ENCODE results near the gene CHMP3. TPM values are rescaled to one million over a fixed set of nuclear protein-coding genes. Genes with fewer than 3 reads are reported as not detected.

The CHMP3 gene
- polyA plus RNA-seq, 1 experiment = 107 TPM

GRCh38 chr2:86580560-86580959 lies 17.3 kb upstream of the CHMP3 start:
- no peak overlapping the region for H3K4me3 ChIP-seq (ENCODE audit: low read depth, low read length)
- CTCF ChIA-PET = no interaction called here
- no peak for TF ChIP-seq CTCF (IDR thresholded peaks at IDR 0.05; ENCODE audit: insufficient read depth, low read depth, low read length)

GRCh38 chr2:86577817-86578456 lies 14.7 kb upstream of the CHMP3 start:
- no peak for DNase-seq (ENCODE audit: low read depth)
- TF ChIP-seq CTCF (IDR thresholded peaks at IDR 0.05; ENCODE audit: insufficient read depth, low read depth, low read length) = no peak
- H3K27me3 ChIP-seq (ENCODE audit: control insufficient read depth, insufficient read depth, low read length) = 0 out of 2 replicates have a peak, but pooled peaks cover 1% of the 10 kb centered on the region
- H3K36me3 ChIP-seq (ENCODE audit: control insufficient read depth, insufficient read depth, low read length) = no peaks in the 10 kb centered on the region
- CTCF ChIA-PET = no interaction called here
- POLR2A ChIA-PET = no interaction called here
- no peak overlapping the region for H3K4me3 ChIP-seq (ENCODE audit: low read depth, low read length)

More at GRCh38 chr2:86580560-86580959, 17.3 kb upstream of the CHMP3 start:
- Histone ChIP-seq H3K27me3 (ENCODE audit: control insufficient read depth, insufficient read depth, low read length) (no peaks in the 10 kb centered on the region), H3K36me3 (ENCODE audit: control insufficient read depth, insufficient read depth, low read length) (no peaks in the 10 kb centered on the region)
- no peak for DNase-seq (ENCODE audit: low read depth)
- POLR2A ChIA-PET = no interaction called here

GRCh38 chr2:86570059-86570458 lies 6.8 kb upstream of the CHMP3 start:
- ChIA-PET CTCF (no interaction called here), POLR2A (no interaction called here)
- DNase-seq (ENCODE audit: low read depth) = no peak
- no peaks in the 10 kb centered on the region for H3K36me3 ChIP-seq (ENCODE audit: control insufficient read depth, insufficient read depth, low read length)
- no peak for TF ChIP-seq CTCF (IDR thresholded peaks at IDR 0.05; ENCODE audit: insufficient read depth, low read depth, low read length)
- H3K4me3 ChIP-seq (ENCODE audit: low read depth, low read length) = no peak overlapping the region
- H3K27me3 ChIP-seq (ENCODE audit: control insufficient read depth, insufficient read depth, low read length) = 0 out of 2 replicates have a peak, but pooled peaks cover 1% of the 10 kb centered on the region

GRCh38 chr2:86566821-86567190 lies 3.6 kb upstream of the CHMP3 start:
- CTCF ChIA-PET = no interaction called here
- POLR2A ChIA-PET = no interaction called here
- H3K4me3 ChIP-seq (ENCODE audit: low read depth, low read length) = no peak overlapping the region
- DNase-seq (ENCODE audit: low read depth) = no peak
- no peaks in the 10 kb centered on the region for H3K36me3 ChIP-seq (ENCODE audit: control insufficient read depth, insufficient read depth, low read length)
- H3K27me3 ChIP-seq (ENCODE audit: control insufficient read depth, insufficient read depth, low read length) = no peaks in the 10 kb centered on the region
- no peak for TF ChIP-seq CTCF (IDR thresholded peaks at IDR 0.05; ENCODE audit: insufficient read depth, low read depth, low read length)

GRCh38 chr2:86566158-86566820 lies 3.0 kb upstream of the CHMP3 start:
- ChIA-PET CTCF (no interaction called here), POLR2A (no interaction called here)
- no peak for DNase-seq (ENCODE audit: low read depth)
- no peak for TF ChIP-seq CTCF (IDR thresholded peaks at IDR 0.05; ENCODE audit: insufficient read depth, low read depth, low read length)
- no peaks in the 10 kb centered on the region for H3K36me3 ChIP-seq (ENCODE audit: control insufficient read depth, insufficient read depth, low read length)
- no peaks in the 10 kb centered on the region for H3K27me3 ChIP-seq (ENCODE audit: control insufficient read depth, insufficient read depth, low read length)
- H3K4me3 ChIP-seq (ENCODE audit: low read depth, low read length) = no peak overlapping the region
